B cell (primary cell): ENCODE results near the gene ZBTB47.

ENCODE experiments used
- CTCF ChIP-seq: fragments of 200-600 bp; IDR thresholded peaks from one replicate; pipeline ENCODE4 v1.8.0; 2022; ENCODE audit warnings: antibody characterized with exemption, mild to moderate bottlenecking
- EZH2 ChIP-seq: IDR thresholded peaks from 2 replicates; pipeline ENCODE4 v1.6.1; 2012; ENCODE audit warnings: borderline replicate concordance, low read depth, mild to moderate bottlenecking, moderate library complexity, low read length; ENCODE audit not compliant: insufficient read depth, poor library complexity, severe bottlenecking

DNA sequence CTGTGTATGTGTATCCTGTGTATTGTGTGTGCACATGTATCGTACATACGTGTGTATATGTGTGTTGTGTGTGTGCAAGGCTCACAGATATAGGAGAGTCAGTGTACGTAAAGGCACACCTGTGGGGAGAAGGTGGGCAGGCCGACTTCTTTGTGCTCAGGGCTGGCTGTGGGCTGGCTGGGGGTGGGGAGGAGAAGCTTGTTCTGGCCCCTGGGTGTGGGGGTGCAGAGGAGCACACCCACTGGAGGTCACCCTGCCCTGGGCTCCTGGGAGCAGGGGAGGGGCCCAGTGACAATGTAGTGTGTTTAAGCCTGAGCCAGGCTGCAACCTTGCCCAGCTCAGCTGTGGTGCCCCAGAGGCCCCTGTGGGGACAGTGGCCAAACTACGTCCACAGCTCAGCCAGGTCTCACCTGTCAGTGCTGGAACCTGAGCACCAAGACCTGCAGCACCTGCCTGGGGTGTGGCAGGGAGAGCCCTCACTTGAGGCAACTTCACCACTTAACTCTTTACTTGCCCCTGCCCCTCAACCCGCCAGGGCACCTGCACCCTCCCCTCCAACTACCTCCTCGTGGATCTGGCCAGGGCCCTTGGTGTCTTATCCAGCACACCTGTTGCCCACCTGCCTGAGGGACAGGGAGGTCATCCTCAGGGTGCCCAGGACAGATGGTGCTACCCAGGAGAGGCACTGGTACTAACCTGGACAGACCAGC is 51.7 kb downstream of the ZBTB47 start:
- TF ChIP-seq CTCF (no peak), EZH2 (no peak)
